HG03571 (cell line): ENCODE measurements around the gene BHMT2.

ENCODE experiments used
- ATAC-seq: cut with Tn5 transposase; IDR thresholded peaks from one replicate; pipeline ENCODE4 v1.9.1; 2021; ENCODE audit not compliant: unreplicated experiment

BHMT2 gene

DNA sequence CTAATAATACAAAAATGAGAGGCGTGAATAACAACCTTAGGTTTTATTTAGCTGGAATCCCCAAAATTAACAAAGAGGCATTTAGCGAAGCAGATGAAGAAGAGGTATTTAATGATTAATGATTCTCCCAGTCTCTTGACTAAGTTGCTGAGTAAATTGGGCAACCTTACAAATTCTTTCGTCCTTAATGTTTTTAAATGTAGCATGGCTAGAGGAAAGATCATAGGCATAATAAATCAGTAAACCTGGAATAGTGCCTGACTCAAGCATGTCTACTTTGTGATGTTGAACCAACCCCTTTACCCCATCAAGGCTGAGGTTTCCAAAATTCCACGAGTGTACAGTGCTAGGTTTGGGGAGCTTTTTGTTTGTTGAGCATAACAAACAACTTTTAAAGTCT lies 49.9 kb downstream of the BHMT2 start:
- ATAC-seq: no peak

DNA sequence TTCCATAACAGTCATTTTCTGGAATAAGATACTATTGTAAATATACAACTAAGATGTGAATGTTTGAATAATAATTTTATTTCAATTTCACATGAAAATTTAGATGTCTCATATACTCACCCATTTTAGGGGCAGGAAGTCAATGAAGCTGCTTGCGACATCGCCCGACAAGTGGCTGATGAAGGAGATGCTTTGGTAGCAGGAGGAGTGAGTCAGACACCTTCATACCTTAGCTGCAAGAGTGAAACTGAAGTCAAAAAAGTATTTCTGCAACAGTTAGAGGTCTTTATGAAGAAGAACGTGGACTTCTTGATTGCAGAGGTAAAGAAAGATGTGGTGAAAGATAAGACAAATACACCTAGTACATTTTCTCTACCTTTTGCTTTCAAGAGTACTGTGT lies 50.7 kb downstream of the BHMT2 start:
- ATAC-seq: no peak

GRCh38 chr5:79122973-79123372 lies 53.4 kb downstream of the BHMT2 start:
- ATAC-seq: no peak

- ATAC-seq: no peak
Measured at GRCh38 chr5:79124607-79125006, 55.0 kb downstream of the BHMT2 start.

DNA sequence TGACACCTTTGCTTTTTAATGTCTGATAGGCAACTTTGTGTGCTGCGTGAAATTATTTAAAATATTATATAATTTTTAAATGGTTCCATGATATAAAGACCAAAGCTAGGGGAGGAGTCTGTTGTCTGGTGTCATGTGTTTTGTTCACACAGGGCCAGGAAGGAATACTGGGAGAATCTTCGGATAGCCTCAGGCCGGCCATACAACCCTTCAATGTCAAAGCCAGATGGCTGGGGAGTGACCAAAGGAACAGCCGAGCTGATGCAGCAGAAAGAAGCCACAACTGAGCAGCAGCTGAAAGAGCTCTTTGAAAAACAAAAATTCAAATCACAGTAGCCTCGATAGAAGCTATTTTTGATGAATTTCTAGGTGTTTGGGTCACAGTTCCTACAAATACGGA lies 61.2 kb downstream of the BHMT2 start:
- no peak for ATAC-seq

- ATAC-seq: no peak
Measured at GRCh38 chr5:79133121-79133656, 63.6 kb downstream of the BHMT2 start.

- ATAC-seq: no peak
Measured at GRCh38 chr5:79133657-79134451, 64.3 kb downstream of the BHMT2 start.

GRCh38 chr5:79135790-79136553 lies 66.4 kb downstream of the BHMT2 start:
- ATAC-seq: no peak

DNA sequence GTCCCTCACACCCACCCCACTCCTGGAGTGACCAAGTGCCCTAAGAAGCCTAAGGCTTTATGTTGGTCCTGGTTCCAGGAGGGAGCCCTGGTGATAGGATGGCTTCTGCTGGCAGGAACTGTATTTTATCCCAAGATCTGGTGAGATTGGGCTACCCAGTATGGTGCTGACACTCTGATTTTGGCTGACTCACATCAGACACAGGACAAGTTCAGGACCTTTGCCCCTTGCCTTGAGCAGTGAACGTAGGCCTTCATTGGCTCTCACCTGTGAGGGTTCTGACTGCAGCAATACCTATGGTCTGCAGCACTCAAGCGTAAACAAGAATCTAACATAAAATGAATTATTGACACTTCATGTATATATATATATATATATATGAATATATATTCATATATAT lies 67.1 kb downstream of the BHMT2 start:
- ATAC-seq: no peak
